Stomach (tissue), 9 donors: ENCODE results near the gene KRTAP5-2. TPM values are rescaled to one million over a fixed set of nuclear protein-coding genes. Genes with fewer than 3 reads are reported as not detected.

ENCODE experiments used
- DNase-seq, 2 donors: peaks; one replicate each; pipeline versions ENCODE4 v3.0.0 to v3.0.0-alpha.2; 2013 to 2019
- H3K27ac ChIP-seq, 5 donors: fragments of 200-600 bp in 4 of 5; sonication (generic) in 4 of 5; one replicate each; pipeline ENCODE4 v1.5.1; 2013 to 2019; ENCODE audit warnings: mild to moderate bottlenecking in 1 of 5, moderate library complexity in 1 of 5
- H3K27me3 ChIP-seq, 3 donors: fragments of 200-600 bp; sonication (generic); one replicate each; pipeline ENCODE4 v1.5.1; 2017 to 2019; ENCODE audit warnings: mixed run types in 1 of 3
- H3K36me3 ChIP-seq, 4 donors: fragments of 200-600 bp; sonication (generic); 1 replicate in 3 of 4; 2 replicates in 1 of 4; pipeline ENCODE4 v1.5.1; 2016 to 2019
- H3K4me1 ChIP-seq, 4 donors: fragments of 200-600 bp; sonication (generic); one replicate each; pipeline ENCODE4 v1.5.1; 2016 to 2019
- H3K4me3 ChIP-seq, 4 donors: fragments of 200-600 bp; sonication (generic) in 3 of 4; one replicate each; pipeline ENCODE4 v1.5.1; 2016 to 2019; ENCODE audit warnings: mild to moderate bottlenecking in 1 of 4
- H3K9me3 ChIP-seq, 4 donors: fragments of 200-600 bp; sonication (generic); one replicate each; pipeline ENCODE4 v1.5.1; 2016 to 2019
- EP300 ChIP-seq: sonication (generic); formaldehyde crosslinking; IDR thresholded peaks from one replicate; pipeline ENCODE4 v1.6.1; 2017; ENCODE audit warnings: antibody characterized with exemption
- POLR2A ChIP-seq, 4 donors: fragments of 450-650 bp; IDR thresholded peaks; one replicate each; pipeline ENCODE4 v1.6.1; 2016; ENCODE audit warnings: antibody characterized with exemption in 4 of 4, control low read depth in 2 of 4, mild to moderate bottlenecking in 1 of 4, moderate library complexity in 1 of 4
- POLR2AphosphoS5 ChIP-seq, 3 donors: sonication (generic); formaldehyde crosslinking; IDR thresholded peaks; one replicate each; pipeline ENCODE4 v1.6.1; 2016; ENCODE audit warnings: antibody characterized with exemption in 3 of 3
- WGBS, 5 donors: extraction: QIAGEN DNeasy Blood & Tissue Kit in 3 of 5; methylation state at CpG; one replicate each; pipeline versions ENCODE4 v1.1.5 to v1.1.7; 2013 to 2018; 5-methylcytosine and 5-hydroxymethylcytosine counted together
- intact Hi-C: fragments of 100-400 bp; cut with DNase I; formaldehyde crosslinking; loops from one replicate; pipeline ENCODE4 v1.15.1; 2023; ENCODE audit warnings: low total_unique reads
- polyA plus RNA-seq, 3 donors: library from polyadenylated mRNA; stranded (reverse); fragments of 200-250 nt; gene quantifications; one replicate each; pipeline ENCODE4 v1.2.3, GENCODE V29; 2013
- total RNA-seq, 5 donors: library from RNA; depleted of rRNA; stranded (reverse); fragments of >200 nt; gene quantifications; one replicate each; pipeline versions ENCODE4 v1.1.0 to v1.2.3, GENCODE V29; 2014 to 2016
- TF ChIP-seq, protein P1 (sequence below), 7 experiments: fragments of 450-650 bp in 4 of 7; fragments of 200-600 bp in 3 of 7; sonication (generic) in 3 of 7; IDR thresholded peaks; one replicate each; pipeline ENCODE4 v1.5.1; 2016 to 2019; ENCODE audit warnings: antibody characterized with exemption in 7 of 7, control low read depth in 2 of 7, mild to moderate bottlenecking in 1 of 7
- donor health status: healthy with polysubstance abuse.
- donor health status: Bipolar disorder and iron deficiency.
- donor health status: healthy.

Gene KRTAP5-2
- total and polyA plus RNA-seq, 8 donors = not detected

DNA sequence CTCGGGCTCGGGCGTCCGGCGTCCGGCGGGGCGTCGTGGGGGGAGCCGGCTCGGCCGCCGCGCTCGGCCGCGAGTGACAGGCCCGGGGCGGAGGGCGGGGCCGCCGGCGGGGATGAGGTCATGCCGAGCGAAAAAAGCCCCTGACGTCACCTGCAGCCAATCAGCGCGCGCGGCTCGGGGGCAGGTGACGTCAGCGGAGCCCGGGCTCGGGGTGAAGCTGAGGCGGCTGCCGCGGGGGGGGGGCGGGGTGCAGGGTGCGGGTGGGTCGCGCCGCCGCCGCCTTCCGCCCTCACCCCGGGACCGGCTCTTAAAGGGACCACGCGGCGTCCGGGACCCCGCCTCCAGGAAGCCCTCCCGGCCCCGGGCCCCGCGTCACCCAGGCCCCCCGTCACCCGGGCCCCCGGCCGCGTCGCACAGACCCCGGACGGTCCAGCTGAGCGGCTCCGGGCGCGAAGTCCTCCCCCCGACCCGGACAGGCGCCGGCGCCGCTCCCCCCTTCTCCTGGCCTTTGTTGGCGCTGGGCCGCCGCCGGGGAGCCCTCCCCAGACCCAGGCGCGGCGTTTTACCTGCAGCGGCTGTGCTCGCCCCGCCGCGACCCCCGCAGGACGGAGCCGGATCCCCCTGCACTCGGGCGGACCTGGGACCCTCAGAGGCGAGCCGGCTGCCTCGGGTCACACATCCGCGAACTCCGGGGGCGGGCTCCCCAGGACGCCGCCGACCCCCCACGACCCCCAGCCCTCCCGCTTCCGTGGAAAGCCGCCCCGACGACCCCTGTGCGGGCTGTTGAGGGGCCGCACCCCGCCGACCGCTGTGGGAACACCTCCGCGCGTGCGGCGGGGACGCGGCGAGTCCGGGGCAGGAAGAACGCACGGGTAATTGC, 25.7 kb downstream of the KRTAP5-2 start, which contains the start of gene DUSP8:
Gene DUSP8, minus strand, starts transcription at position 75 of the 880 bp plus-strand sequence. CDS start 6,445 bp downstream, outside the sequence.
- H3K4me1 ChIP-seq = peaks cover 40 to 68% (median 58%) of the 10 kb centered on the region in 4 donors
- peak within 1 kb of the TSS; percentile 88 to 95 (median 93) for H3K27ac ChIP-seq
- intact Hi-C loops = no loop called here
- no peaks in the 10 kb centered on the region for H3K9me3 ChIP-seq
- 0 to 4% (median 0%) methylated on average over 22 to 121 of the region's 124 CpGs for WGBS, 5 donors
- no peaks in the 10 kb centered on the region for H3K36me3 ChIP-seq
- DNase-seq = peak; percentile 94 to 97
- peaks cover 0 to 58% (median 11%) of the 10 kb centered on the region in 3 donors for H3K27me3 ChIP-seq
- peak in 2 of 3 donors; percentile 6 to 24 for TF ChIP-seq POLR2AphosphoS5 (IDR thresholded peaks at IDR 0.05)
- TF ChIP-seq, protein P1, sequence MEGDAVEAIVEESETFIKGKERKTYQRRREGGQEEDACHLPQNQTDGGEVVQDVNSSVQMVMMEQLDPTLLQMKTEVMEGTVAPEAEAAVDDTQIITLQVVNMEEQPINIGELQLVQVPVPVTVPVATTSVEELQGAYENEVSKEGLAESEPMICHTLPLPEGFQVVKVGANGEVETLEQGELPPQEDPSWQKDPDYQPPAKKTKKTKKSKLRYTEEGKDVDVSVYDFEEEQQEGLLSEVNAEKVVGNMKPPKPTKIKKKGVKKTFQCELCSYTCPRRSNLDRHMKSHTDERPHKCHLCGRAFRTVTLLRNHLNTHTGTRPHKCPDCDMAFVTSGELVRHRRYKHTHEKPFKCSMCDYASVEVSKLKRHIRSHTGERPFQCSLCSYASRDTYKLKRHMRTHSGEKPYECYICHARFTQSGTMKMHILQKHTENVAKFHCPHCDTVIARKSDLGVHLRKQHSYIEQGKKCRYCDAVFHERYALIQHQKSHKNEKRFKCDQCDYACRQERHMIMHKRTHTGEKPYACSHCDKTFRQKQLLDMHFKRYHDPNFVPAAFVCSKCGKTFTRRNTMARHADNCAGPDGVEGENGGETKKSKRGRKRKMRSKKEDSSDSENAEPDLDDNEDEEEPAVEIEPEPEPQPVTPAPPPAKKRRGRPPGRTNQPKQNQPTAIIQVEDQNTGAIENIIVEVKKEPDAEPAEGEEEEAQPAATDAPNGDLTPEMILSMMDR (IDR thresholded peaks at IDR 0.05) = no peak
- peak within 1 kb of the TSS; percentile 60 to 67 (median 62) for H3K4me3 ChIP-seq

DNA sequence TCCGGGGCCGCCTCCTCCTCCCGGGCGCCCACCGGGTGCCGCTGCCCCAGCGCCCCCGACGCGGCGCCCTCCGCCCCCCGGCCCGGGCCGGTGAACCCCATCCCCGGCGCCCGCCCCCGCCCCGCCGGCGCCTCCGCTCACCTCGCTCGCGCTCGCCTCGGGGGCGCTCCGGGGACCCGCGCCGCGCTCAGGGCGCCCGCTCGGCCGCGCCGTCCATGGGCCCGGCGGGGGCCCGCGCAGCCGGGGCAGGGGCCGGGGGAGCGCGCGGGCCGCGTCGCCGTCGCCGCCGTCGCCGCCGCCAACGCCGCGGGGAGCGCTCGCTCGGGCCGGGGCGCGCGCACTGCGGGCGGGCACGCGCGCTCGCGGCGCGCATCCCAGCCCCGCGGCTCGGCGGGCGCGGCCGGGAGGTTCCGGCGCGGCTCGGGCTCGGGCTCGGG, 26.3 kb downstream of the KRTAP5-2 start:
- 0 to 2% (median 1%) methylated on average over 24 to 90 of the region's 91 CpGs; no CpG with 5 or more reads in 1 of the 5 donors for WGBS, 5 donors

DNA sequence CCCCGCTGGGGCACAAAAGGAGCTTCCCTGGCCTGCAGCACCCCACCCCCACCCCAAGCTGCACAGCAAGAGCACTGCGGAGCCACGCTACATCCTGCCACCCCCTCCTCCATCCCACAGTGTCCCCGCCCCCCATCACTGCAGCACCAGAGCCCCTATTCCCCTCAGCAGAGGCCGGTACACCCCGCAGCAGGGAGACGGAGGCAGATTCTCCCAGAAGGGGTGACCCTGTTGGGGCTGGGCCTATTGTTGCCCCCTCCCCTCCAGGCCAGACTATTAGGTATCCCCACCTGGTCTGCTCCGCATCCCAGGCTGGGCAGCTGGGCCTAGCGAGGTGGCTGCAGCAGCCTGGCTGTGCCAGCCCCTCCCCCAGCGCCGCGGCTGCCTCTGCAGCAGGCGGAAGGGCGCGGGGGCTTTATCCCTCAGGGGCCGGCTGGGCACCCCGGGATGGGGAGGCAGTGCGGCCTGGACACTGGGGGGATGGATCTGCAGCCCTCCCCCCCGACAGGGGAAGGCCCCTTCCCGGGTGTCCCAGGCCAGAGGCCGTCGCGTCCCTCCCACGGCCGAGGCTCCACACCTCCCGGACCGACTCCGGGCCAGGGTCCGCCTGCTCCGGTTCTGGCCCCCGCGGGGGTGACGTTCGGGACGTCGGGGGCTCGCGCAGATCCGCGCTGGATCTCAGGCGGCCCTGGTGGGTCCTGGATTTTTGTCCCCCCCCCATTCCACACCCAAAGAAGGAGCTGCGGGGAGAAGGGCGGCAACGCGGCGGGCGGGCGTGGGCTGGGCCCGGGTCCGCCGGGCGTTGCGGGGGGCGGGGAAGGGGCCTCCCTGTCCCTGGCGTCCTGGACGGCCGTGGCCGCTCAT, 27.0 kb downstream of the KRTAP5-2 start:
- H3K4me3 ChIP-seq = peak overlapping the region; percentile 50 to 63 (median 62)
- TF ChIP-seq EP300 (no peak), POLR2A (IDR thresholded peaks at IDR 0.05) (no peak), POLR2AphosphoS5 (IDR thresholded peaks at IDR 0.05) (no peak)
- TF ChIP-seq, protein P1 (IDR thresholded peaks at IDR 0.05) = no peak
- peaks cover 40 to 74% (median 59%) of the 10 kb centered on the region in 4 donors for H3K4me1 ChIP-seq
- 1 to 12% (median 8%) methylated on average over 12 to 58 of the region's 58 CpGs for WGBS, 5 donors
- H3K9me3 ChIP-seq = no peaks in the 10 kb centered on the region
- H3K36me3 ChIP-seq = no peaks in the 10 kb centered on the region
- intact Hi-C loops = no loop called here
- peaks cover 0 to 53% (median 11%) of the 10 kb centered on the region in 3 donors for H3K27me3 ChIP-seq
- DNase-seq = peak in 1 of 2 donors; percentile 81
- H3K27ac ChIP-seq = peak overlapping the region; percentile 48 to 89 (median 78)

More for the DNA sequence above, 26.3 kb downstream of the KRTAP5-2 start:
- Histone ChIP-seq H3K27me3 (peaks cover 0 to 58% (median 11%) of the 10 kb centered on the region in 3 donors), H3K4me3 (peak overlapping the region; percentile 50 to 67 (median 62)), H3K9me3 (no peaks in the 10 kb centered on the region), H3K36me3 (no peaks in the 10 kb centered on the region), H3K27ac (peak overlapping the region in 4 of 5 donors; percentile 48 to 95 (median 84)), H3K4me1 (peaks cover 40 to 74% (median 59%) of the 10 kb centered on the region in 4 donors)
- TF ChIP-seq, protein P1 (IDR thresholded peaks at IDR 0.05) = no peak
- TF ChIP-seq POLR2A (IDR thresholded peaks at IDR 0.05) (no peak), EP300 (no peak), POLR2AphosphoS5 (IDR thresholded peaks at IDR 0.05) (no peak)
- DNase-seq = no peak
- intact Hi-C loops = no loop called here

DNA sequence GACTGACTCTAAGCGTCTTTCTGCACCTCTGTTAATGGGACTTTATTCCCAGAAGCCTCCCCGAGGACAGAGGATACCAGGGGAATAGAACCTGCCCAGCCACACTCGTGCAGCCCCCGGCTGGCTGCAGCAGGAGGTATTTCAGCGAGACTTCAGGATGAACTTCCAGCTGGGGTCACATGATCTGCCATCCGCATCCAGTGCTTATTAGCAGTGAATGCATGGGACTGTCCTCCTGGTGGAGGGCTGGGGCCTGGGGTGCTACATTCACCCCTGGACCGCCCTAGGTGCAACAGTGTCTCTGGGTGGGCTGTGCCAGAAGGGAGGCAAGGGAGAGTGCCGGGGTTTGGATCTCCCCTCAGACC, 27.6 kb downstream of the KRTAP5-2 start:
- H3K4me1 ChIP-seq = peaks cover 40 to 74% (median 60%) of the 10 kb centered on the region in 4 donors
- TF ChIP-seq, protein P1 (IDR thresholded peaks at IDR 0.05) = no peak
- TF ChIP-seq POLR2A (IDR thresholded peaks at IDR 0.05) (no peak), EP300 (no peak), POLR2AphosphoS5 (IDR thresholded peaks at IDR 0.05) (no peak)
- peak overlapping the region; percentile 50 to 63 (median 62) for H3K4me3 ChIP-seq
- H3K9me3 ChIP-seq = no peaks in the 10 kb centered on the region
- H3K27me3 ChIP-seq = peaks cover 0 to 46% (median 11%) of the 10 kb centered on the region in 3 donors
- peaks cover 0 to 2% (median under 1%) of the 10 kb centered on the region in 4 donors for H3K36me3 ChIP-seq
- peak overlapping the region in 4 of 5 donors; percentile 61 to 89 (median 80) for H3K27ac ChIP-seq
- WGBS, 5 donors = 80 to 91% (median 89%) methylated on average over 6 to 8 of the region's 8 CpGs
- no peak for DNase-seq
- intact Hi-C loops = no loop called here
